Activated CD8-positive, alpha-beta memory T cell treated with anti-CD3 and anti-CD28 coated beads, Interleukin-2, amount 10 ng/mL, durations not matched to agents 7 days and 5 days (primary cell): ENCODE results near the gene ENTREP1. TPM values are rescaled to one million over a fixed set of nuclear protein-coding genes. Genes with fewer than 3 reads are reported as not detected.
"Not testable (repeated sequence)": the region's sequence is repeated elsewhere in the genome, so short reads cannot be mapped to it uniquely, and the experiment has no call there.

Experiments used
- ATAC-seq: fragments of 150-1000 bp; cut with Tn5 transposase; one replicate; pipeline ENCODE4 v1.10.0; 2021; ENCODE audit warnings: moderate library complexity
- CTCF ChIA-PET: fragments of 350-600 bp; sonication (Branson Sonifier 250); formaldehyde crosslinking; loops from one replicate; lab custom pipeline; 2021; ENCODE audit warnings: antibody characterized with exemption; lab: Charles Lee
- DNase-seq: peaks from one replicate; pipeline ENCODE4 v3.0.0-alpha.2; 2020
- H3K27ac Mint-ChIP-seq: one replicate; pipeline ENCODE4 v1.8.0; 2021; ENCODE audit warnings: mild to moderate bottlenecking, mixed read lengths
- H3K27me3 Mint-ChIP-seq: one replicate; pipeline ENCODE4 v1.8.0; 2021; ENCODE audit warnings: mixed read lengths
- H3K36me3 Mint-ChIP-seq: one replicate; pipeline ENCODE4 v1.8.0; 2021; ENCODE audit warnings: mild to moderate bottlenecking, mixed read lengths
- H3K4me1 Mint-ChIP-seq: one replicate; pipeline ENCODE4 v1.8.0; 2021; ENCODE audit warnings: mixed read lengths
- H3K4me3 Mint-ChIP-seq: one replicate; pipeline ENCODE4 v1.8.0; 2021; ENCODE audit warnings: mild to moderate bottlenecking, moderate library complexity, mixed read lengths
- H3K9me3 Mint-ChIP-seq: one replicate; pipeline ENCODE4 v1.8.0; 2022; ENCODE audit warnings: low read depth, mixed read lengths
- total RNA-seq, 2 experiments: library from RNA; stranded (reverse); gene quantifications; one replicate each; pipeline ENCODE4 v1.2.3, GENCODE V29; 2021

The ENTREP1 gene
- total RNA-seq, 2 experiments from 2014 or later, result not detected

DNA sequence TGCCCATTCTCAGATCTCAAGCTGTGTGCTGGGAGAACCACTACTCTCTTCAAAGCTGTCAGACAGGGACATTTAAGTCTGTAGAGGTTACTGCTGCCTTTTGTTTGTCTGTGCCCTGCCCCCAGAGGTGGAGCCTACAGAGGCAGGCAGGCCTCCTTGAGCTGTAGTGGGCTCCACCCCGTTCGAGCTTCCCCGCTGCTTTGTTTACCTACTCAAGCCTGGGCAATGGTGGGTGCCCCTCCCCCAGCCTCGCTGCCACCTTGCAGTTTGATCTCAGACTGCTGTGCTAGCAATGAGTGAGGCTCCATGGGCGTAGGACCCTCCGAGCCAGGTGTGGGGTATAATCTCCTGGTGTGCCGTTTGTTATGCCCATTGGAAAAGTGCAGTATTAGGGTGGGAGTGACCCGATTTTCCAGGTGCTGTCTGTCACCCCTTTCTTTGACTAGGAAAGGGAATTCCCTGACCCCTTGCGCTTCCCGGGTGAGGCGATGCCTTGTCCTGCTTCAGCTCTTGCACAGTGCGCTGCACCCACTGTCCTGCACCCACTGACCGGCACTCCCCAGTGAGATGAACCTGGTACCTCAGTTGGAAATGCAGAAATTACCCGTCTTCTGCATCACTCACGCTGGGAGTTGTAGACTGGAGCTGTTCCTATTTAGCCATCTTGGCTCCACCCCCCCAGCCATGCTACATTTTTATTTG, 115.4 kb downstream of the ENTREP1 start:
- H3K36me3 Mint-ChIP-seq, DNase-seq, H3K27me3 Mint-ChIP-seq, H3K4me1 Mint-ChIP-seq, ATAC-seq, H3K4me3 Mint-ChIP-seq, H3K27ac Mint-ChIP-seq, H3K9me3 Mint-ChIP-seq, CTCF ChIA-PET: not testable (repeated sequence)

Other genes starting within 250 kb of the ENTREP1 start
- gene TJP2, start 150.9 kb upstream of the ENTREP1 start, total RNA-seq, result 10 to 100 TPM; 16.9 to 17.6 TPM